ENCODE measurements around the gene DOCK4. TPM values are rescaled to one million over a fixed set of nuclear protein-coding genes. Genes with fewer than 3 reads are reported as not detected.

The DOCK4 gene
- total and polyA plus RNA-seq, 10 of the 15 experiments (the other 5 are each of a cell fraction or from before 2014, with no cell fraction given): 0.03 to 0.73 (median 0.38) TPM

GRCh38 chr7:111681242-111681641 is 525.0 kb downstream of the DOCK4 start (continued):
- TF ChIP-seq HDAC6 (IDR thresholded peaks at IDR 0.05; ENCODE audit: unreplicated experiment) (no peak), POU2F2 (IDR thresholded peaks at IDR 0.05; ENCODE audit: borderline replicate concordance, low read depth, low read length) (no peak), NR2C2 (IDR thresholded peaks at IDR 0.05; ENCODE audit: borderline replicate concordance, control insufficient read depth, insufficient read length, low read depth) (no peak), BMI1 (IDR thresholded peaks at IDR 0.05; ENCODE audit: borderline replicate concordance) (no peak), ATF3 (IDR thresholded peaks at IDR 0.05; ENCODE audit: borderline replicate concordance, extremely low read depth, low read depth, low read length) (no peak), PAX5 (IDR thresholded peaks at IDR 0.05; ENCODE audit: borderline replicate concordance, low read depth, low read length) (no peak)

GRCh38 chr7:111678986-111679385 is 527.2 kb downstream of the DOCK4 start:
- Histone ChIP-seq H3K9ac (ENCODE audit: control insufficient read depth, insufficient read depth, low read length) (no peak overlapping the region), H3K4me3 (no peak overlapping the region), H2AFZ (ENCODE audit: control insufficient read depth, low read depth, low read length) (no peak overlapping the region), H3K4me2 (ENCODE audit: control insufficient read depth, insufficient read depth) (no peak overlapping the region), H3K36me3 (ENCODE audit: control insufficient read depth in 2 of 2, insufficient read depth in 2 of 2, low read length in 1 of 2) (no peaks in the 10 kb centered on the region), H3K27me3 (replicated peaks in 1 of 2; ENCODE audit: control insufficient read depth in 2 of 2, insufficient read depth in 2 of 2, low read length in 1 of 2) (no peaks in the 10 kb centered on the region; a peak in 2 of 4 replicates), H3K79me2 (ENCODE audit: control insufficient read depth, insufficient read depth, low read length) (no peaks in the 10 kb centered on the region), H4K20me1 (ENCODE audit: control insufficient read depth, insufficient read depth) (no peaks in the 10 kb centered on the region), H3K27ac (ENCODE audit: control insufficient read depth, insufficient read depth) (no peak overlapping the region), H3K4me1 (ENCODE audit: control insufficient read depth, insufficient read depth, low read length) (no peaks in the 10 kb centered on the region), H3K9me3 (replicated peaks; ENCODE audit: control insufficient read depth, insufficient read depth, low read length) (no peaks in the 10 kb centered on the region)
- ChIA-PET SMC1A (ENCODE audit: uncharacterized antibody, unreplicated experiment) (no interaction called here), RAD21 (ENCODE audit: unreplicated experiment) (no interaction called here), POLR2A (no interaction called here), CTCF (interaction anchor here (0.6 kb wide), 1 partner anchor 45 kb away, joined by 3 read pairs; no protein-coding TSS in a partner anchor)
- no peak for ATAC-seq
- no peak for DNase-seq (ENCODE audit: low read depth, low spot score)
- in situ Hi-C loops (cut with MboI): no loop called here
- 21% methylated on average over 2 of the region's 2 CpGs for WGBS (ENCODE audit: insufficient coverage, insufficient replicate concordance, low lambda C conversion rate, missing lambda C conversion rate)
- TF ChIP-seq ZBTB33 (IDR thresholded peaks at IDR 0.05): no peak
- no peak for TF ChIP-seq STAT3 (IDR thresholded peaks at IDR 0.05; ENCODE audit: low read depth, low read length)
- no peak for TF ChIP-seq BRCA1 (IDR thresholded peaks at IDR 0.05; ENCODE audit: low read depth, low read length)
- no peak for TF ChIP-seq IKZF2 (IDR thresholded peaks at IDR 0.05)
- TF ChIP-seq NFIC (IDR thresholded peaks at IDR 0.05; ENCODE audit: low read depth, low read length): no peak
- TF ChIP-seq TAF1 (IDR thresholded peaks at IDR 0.05; ENCODE audit: borderline replicate concordance, low read depth, low read length): no peak
- no peak for TF ChIP-seq CHD1 (IDR thresholded peaks at IDR 0.05; ENCODE audit: low read depth, low read length)
- no peak for TF ChIP-seq RCOR1 (conservative IDR thresholded peaks at IDR 0.05; ENCODE audit: low read depth, low read length)
- no TSS peak for BruUV-seq (replicated peaks)
- intact Hi-C loops (cut with micrococcal nuclease; ENCODE audit: unreplicated experiment): no loop called here
- no peak for FAIRE-seq
